ENCODE measurements around the gene FEV.
A peak's percentile ranks its signal among the peaks of the same experiment; 100 is the strongest.

FEV gene

DNA sequence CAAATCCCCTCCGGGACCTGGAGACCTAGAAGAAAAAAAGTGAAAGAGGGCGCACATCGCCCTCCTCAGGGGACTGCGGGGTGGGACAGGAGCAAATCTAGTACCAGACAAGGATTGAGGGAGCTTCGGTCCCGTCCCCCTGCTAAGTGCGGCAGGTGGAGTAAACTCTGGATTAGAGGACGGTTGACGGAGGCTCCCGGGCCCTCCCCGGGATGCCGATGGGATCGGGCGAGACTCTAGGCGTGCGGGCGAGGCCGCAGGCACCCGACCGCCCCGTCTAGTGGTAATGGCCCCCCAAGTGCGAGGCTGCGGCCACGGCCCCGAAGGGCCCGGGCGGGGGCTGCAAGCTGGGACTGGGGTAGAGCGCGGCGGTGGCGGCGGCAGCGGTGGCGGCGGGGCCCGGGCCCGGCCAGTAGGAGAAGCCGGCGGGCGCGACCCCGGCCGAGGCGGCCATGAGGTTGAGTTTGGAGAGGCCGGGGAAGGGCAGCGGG, 3.5 kb downstream of the FEV start:
- H3K27ac ChIP-seq = no peak overlapping the region
- peak overlapping the region; percentile 17; the same call in 1 of the 2 replicates for H3K4me2 ChIP-seq

GRCh38 chr2:218980735-218981389, 4.1 kb downstream of the FEV start:
- peaks cover 7% of the 10 kb centered on the region for H3K4me1 ChIP-seq (ENCODE audit: low read depth, poor library complexity, severe bottlenecking)
- H3K27me3 ChIP-seq (ENCODE audit: insufficient read depth, low read depth) = peaks cover 45% of the 10 kb centered on the region
- H3K36me3 ChIP-seq (ENCODE audit: insufficient read depth) = no peaks in the 10 kb centered on the region
- no peak overlapping the region for H3K4me3 ChIP-seq (IDR thresholded peaks at IDR 0.05; ENCODE audit: insufficient read depth, low read depth, low read length)
- H3K79me2 ChIP-seq (ENCODE audit: insufficient read depth, low read depth) = no peaks in the 10 kb centered on the region
- H3K9ac ChIP-seq = no peak overlapping the region
- TF ChIP-seq CTCF (conservative IDR thresholded peaks at IDR 0.05; ENCODE audit: low read depth, low read length) = 0 out of 2 replicates have a peak, but pooled peaks have one; percentile 23
- peak overlapping the region; percentile 41; the same call in 1 of the 2 replicates for H2AFZ ChIP-seq (ENCODE audit: low read depth)
- no peak overlapping the region for H3K27ac ChIP-seq
- H3K4me2 ChIP-seq = peak overlapping the region; percentile 17; the same call in 1 of the 2 replicates
- no peaks in the 10 kb centered on the region for H4K20me1 ChIP-seq (ENCODE audit: insufficient read depth)

More for the DNA sequence above, 3.5 kb downstream of the FEV start:
- Histone ChIP-seq H3K27me3 (ENCODE audit: insufficient read depth, low read depth) (peaks cover 51% of the 10 kb centered on the region), H2AFZ (ENCODE audit: low read depth) (no peak overlapping the region), H4K20me1 (ENCODE audit: insufficient read depth) (no peaks in the 10 kb centered on the region), H3K79me2 (ENCODE audit: insufficient read depth, low read depth) (no peaks in the 10 kb centered on the region), H3K9ac (no peak overlapping the region), H3K4me3 (IDR thresholded peaks at IDR 0.05; ENCODE audit: insufficient read depth, low read depth, low read length) (no peak overlapping the region), H3K4me1 (ENCODE audit: low read depth, poor library complexity, severe bottlenecking) (peaks cover 7% of the 10 kb centered on the region), H3K36me3 (ENCODE audit: insufficient read depth) (no peaks in the 10 kb centered on the region)
- TF ChIP-seq CTCF (conservative IDR thresholded peaks at IDR 0.05; ENCODE audit: low read depth, low read length) = no peak

GRCh38 chr2:218979846-218980734, 4.9 kb downstream of the FEV start:
- Histone ChIP-seq H3K79me2 (ENCODE audit: insufficient read depth, low read depth) (no peaks in the 10 kb centered on the region), H4K20me1 (ENCODE audit: insufficient read depth) (no peaks in the 10 kb centered on the region), H3K27ac (no peak overlapping the region), H3K4me1 (ENCODE audit: low read depth, poor library complexity, severe bottlenecking) (peaks cover 7% of the 10 kb centered on the region), H2AFZ (ENCODE audit: low read depth) (peak overlapping the region; percentile 90), H3K27me3 (ENCODE audit: insufficient read depth, low read depth) (peaks cover 39% of the 10 kb centered on the region), H3K36me3 (ENCODE audit: insufficient read depth) (no peaks in the 10 kb centered on the region), H3K9ac (no peak overlapping the region), H3K4me3 (IDR thresholded peaks at IDR 0.05; ENCODE audit: insufficient read depth, low read depth, low read length) (no peak overlapping the region), H3K4me2 (peak overlapping the region; percentile 86)
- TF ChIP-seq CTCF (conservative IDR thresholded peaks at IDR 0.05; ENCODE audit: low read depth, low read length) = peak; percentile 91

DNA sequence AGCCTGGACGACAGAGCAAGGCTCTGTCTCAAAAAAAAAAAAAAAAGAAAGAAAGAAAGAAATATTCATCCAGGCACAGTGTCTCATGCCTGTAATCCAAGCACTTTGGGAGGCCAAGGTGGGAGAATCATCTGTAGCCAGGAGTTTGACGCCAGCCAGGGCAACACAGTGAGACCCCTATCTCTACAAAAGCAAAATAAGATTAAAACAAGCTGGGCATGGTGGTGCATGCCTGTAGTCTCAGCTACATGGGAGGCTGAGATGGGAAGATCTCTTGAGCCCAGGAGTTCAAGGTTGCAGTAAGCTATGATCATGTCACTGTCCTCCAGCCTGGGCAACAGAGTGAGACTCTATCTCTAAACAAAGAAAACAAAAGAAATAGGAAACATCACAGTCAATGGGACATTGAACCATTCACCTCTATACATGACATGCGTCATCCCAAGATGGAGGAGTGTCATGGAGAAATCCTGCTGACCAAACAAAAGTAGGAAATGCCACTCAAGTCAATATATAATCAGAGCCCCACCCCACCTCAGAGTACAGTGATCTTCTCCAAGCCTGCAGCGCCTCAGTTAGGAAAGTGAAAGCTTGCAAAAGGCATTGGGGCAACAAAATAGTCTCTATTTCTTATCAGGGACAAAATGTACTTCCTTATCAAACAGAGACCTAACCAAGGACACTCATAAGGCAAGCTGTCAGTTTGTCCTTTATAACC, 9.8 kb downstream of the FEV start:
- no peaks in the 10 kb centered on the region for H3K79me2 ChIP-seq (ENCODE audit: insufficient read depth, low read depth)
- H3K36me3 ChIP-seq (ENCODE audit: insufficient read depth) = no peaks in the 10 kb centered on the region
- H3K4me3 ChIP-seq (IDR thresholded peaks at IDR 0.05; ENCODE audit: insufficient read depth, low read depth, low read length) = no peak overlapping the region
- peaks cover 3% of the 10 kb centered on the region for H3K4me1 ChIP-seq (ENCODE audit: low read depth, poor library complexity, severe bottlenecking)
- no peak overlapping the region for H2AFZ ChIP-seq (ENCODE audit: low read depth)
- no peaks in the 10 kb centered on the region for H4K20me1 ChIP-seq (ENCODE audit: insufficient read depth)
- no peak overlapping the region for H3K4me2 ChIP-seq
- peaks cover 14% of the 10 kb centered on the region for H3K27me3 ChIP-seq (ENCODE audit: insufficient read depth, low read depth)
- H3K9ac ChIP-seq = no peak overlapping the region
- TF ChIP-seq CTCF (conservative IDR thresholded peaks at IDR 0.05; ENCODE audit: low read depth, low read length) = no peak
- no peak overlapping the region for H3K27ac ChIP-seq
